ENCODE data around the gene NPR2. TPM values are rescaled to one million over a fixed set of nuclear protein-coding genes. Genes with fewer than 3 reads are reported as not detected.

NPR2 gene
- total and polyA plus RNA-seq, 2 of the 13 experiments (the other 11 are each of a cell fraction or from before 2014, with no cell fraction given): 7.4 to 9.4 TPM

GRCh38 chr9:35814106-35814840 lies 22.9 kb downstream of the NPR2 start (continued):
- TF ChIP-seq ZBTB49 (CRISPR knock-in tag; IDR thresholded peaks at IDR 0.05; ENCODE audit: borderline replicate concordance) (no peak), ZFP91 (CRISPR knock-in tag; IDR thresholded peaks at IDR 0.05; ENCODE audit: borderline replicate concordance) (0 out of 2 replicates have a peak, but pooled peaks have one; percentile 82), HDAC2 (CRISPR knock-in tag; IDR thresholded peaks at IDR 0.05) (peak; percentile 68), EED (CRISPR knock-in tag; IDR thresholded peaks at IDR 0.05) (no peak), PREB (CRISPR knock-in tag; IDR thresholded peaks at IDR 0.05) (no peak), DMAP1 (CRISPR knock-in tag; IDR thresholded peaks at IDR 0.05) (peak; percentile 78), POGZ (CRISPR knock-in tag; IDR thresholded peaks at IDR 0.05) (no peak), PLRG1 (conservative IDR thresholded peaks at IDR 0.05) (no peak), ZNF766 (CRISPR knock-in tag; IDR thresholded peaks at IDR 0.05; ENCODE audit: borderline replicate concordance) (peak; percentile 20; the same call in 1 of the 2 replicates), CBX2 (IDR thresholded peaks at IDR 0.05; ENCODE audit: low read depth, low read length) (no peak), CBX2 (CRISPR knock-in tag; IDR thresholded peaks at IDR 0.05; ENCODE audit: low read depth) (no peak), HBP1 (CRISPR knock-in tag; IDR thresholded peaks at IDR 0.05; ENCODE audit: low read depth) (no peak; the same call in 1 of the 2 replicates), IKZF5 (CRISPR knock-in tag; IDR thresholded peaks at IDR 0.05) (peak; percentile 66; the same call in 1 of the 2 replicates), CSRNP2 (CRISPR knock-in tag; conservative IDR thresholded peaks at IDR 0.05; ENCODE audit: low read depth) (no peak), ZFY (CRISPR knock-in tag; IDR thresholded peaks at IDR 0.05) (peak; percentile 75), KLF13 (CRISPR knock-in tag; IDR thresholded peaks at IDR 0.05) (no peak), SUZ12 (IDR thresholded peaks at IDR 0.05; ENCODE audit: low read depth, low read length) (no peak), ZUFSP (CRISPR knock-in tag; IDR thresholded peaks at IDR 0.05; ENCODE audit: borderline replicate concordance) (no peak)
